Dedifferentiated amniotic fluid mesenchymal stem cell (primary cell): ENCODE data around the gene CD37.
"Not testable (repeated sequence)": the region's sequence is repeated elsewhere in the genome, so short reads cannot be mapped to it uniquely, and the experiment has no call there.

Experiments used
- DNase-seq: peaks from one replicate; pipeline ENCODE4 v3.0.0-alpha.2; 2016; ENCODE audit errors: extremely low spot score

Gene CD37, protein sequence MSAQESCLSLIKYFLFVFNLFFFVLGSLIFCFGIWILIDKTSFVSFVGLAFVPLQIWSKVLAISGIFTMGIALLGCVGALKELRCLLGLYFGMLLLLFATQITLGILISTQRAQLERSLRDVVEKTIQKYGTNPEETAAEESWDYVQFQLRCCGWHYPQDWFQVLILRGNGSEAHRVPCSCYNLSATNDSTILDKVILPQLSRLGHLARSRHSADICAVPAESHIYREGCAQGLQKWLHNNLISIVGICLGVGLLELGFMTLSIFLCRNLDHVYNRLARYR

DNA sequence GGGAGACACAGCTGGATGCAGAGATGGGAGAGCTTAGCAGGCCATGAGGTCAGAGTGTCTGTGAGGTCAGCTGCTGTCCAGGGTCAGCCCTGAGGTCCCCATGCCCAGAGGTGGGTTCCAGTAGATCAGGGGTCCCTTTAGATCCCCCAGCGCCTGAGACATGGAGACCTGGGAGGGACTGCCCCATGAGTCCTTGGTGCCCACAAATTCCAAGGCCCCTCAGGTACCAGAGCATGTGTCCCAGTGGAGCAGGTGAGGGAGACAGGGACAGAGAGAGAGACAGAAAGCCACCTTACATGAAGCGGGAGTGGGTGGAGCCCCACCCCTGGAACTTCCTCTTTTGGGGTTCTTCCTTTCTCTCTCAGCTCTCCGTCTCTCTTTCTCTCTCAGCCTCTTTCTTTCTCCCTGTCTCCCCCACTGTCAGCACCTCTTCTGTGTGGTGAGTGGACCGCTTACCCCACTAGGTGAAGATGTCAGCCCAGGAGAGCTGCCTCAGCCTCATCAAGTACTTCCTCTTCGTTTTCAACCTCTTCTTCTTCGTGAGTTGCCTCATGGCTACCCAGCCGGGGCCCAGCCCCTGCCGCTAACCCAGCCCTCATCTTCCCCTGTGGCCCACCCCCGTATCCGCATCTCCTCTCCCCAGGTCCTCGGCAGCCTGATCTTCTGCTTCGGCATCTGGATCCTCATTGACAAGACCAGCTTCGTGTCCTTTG is at the start of gene CD37:
TSS of gene CD37 (plus strand) at position 336 of the 713 bp plus-strand sequence. CDS start at position 471, 135 bp downstream.
- DNase-seq: no peak

DNA sequence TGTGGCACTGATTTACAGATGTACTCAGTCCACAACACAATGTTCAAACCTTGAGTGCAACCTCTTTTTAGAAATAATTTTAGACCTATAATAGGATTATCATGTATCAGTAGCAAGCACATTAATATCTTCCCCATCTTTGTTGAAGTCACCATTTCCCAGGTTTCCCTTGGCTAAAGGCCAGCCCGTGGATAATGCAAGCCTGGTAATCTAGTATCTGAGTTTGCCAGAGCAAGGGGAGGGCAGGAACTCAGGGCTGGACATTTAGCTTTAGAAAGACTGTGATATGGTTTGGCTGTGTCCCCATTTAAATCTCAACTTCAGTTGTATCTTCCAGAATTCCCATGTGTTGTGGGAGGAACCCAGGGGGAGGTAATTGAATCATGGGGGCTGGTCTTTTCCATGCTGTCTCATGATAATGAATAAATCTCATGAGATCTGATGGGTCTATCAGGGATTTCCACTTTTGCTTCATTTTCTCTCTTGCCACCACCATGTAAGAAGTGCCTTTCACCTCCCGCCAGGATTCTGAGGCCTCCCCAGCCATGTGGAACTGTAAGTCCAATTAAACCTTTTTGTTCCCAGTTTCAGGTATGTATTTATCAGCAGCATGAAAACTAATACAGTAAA is 48.0 kb upstream of the CD37 start:
- no peak for DNase-seq

DNA sequence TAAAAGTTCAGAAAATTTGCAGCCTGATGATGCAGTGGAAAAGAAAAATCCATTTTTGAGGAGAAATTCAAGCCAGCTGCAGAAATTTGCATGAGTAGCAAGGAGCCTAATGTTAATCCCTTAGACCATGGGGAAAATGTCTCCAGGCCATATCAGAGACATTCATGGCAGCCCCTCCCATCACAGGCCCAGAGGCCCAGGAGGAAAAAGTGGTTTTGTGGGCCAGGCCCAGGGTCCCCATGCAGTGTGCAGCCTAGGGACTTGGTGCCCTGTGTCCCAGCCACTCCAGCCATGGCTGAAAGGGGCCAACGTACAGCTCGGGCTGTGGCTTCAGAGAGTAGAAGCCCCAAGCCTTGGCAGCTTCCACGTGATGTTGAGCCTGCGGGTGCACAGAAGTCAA is 47.0 kb upstream of the CD37 start:
- DNase-seq: not testable (repeated sequence)

DNA sequence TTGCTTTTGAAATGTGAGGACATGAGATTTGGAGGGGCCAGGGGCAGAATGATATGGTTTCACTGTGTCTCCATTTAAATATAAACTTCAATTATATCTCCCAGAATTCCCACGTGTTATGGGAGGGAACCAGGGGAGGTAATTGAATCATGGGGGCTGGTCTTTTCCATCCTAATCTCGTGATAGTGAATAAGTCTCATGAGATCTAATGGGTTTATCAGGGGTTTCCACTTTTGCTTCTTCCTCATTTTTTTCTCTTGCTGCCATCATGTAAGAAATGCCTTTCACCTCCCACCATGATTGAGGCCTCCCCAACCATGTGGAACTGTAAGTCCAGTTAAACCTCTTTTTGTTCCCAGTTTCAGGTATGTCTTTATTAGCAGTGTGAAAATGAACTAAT is 45.9 kb upstream of the CD37 start:
- DNase-seq: not testable (repeated sequence)

DNA sequence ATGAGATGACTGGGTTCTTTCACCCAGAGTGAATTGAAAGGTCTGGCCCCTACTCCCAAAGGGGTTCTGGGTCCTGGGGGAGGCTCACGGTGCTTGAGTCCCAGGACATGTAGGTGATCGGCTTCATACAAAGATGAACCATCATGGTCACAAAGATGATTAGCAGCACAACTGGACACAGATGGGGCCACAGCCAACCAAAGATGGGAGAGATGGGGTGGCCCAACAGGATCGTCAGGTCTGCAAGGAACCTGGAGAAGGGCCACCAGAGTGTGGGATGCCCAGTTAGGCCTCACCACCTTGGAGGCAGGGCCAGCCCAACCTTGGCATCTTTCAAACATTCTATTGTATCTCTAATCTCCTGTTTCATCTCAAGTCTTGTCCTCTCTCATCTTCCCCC is 44.7 kb upstream of the CD37 start:
- DNase-seq: no peak

GRCh38 chr19:49294401-49294800 is 40.8 kb upstream of the CD37 start:
- no peak for DNase-seq

DNA sequence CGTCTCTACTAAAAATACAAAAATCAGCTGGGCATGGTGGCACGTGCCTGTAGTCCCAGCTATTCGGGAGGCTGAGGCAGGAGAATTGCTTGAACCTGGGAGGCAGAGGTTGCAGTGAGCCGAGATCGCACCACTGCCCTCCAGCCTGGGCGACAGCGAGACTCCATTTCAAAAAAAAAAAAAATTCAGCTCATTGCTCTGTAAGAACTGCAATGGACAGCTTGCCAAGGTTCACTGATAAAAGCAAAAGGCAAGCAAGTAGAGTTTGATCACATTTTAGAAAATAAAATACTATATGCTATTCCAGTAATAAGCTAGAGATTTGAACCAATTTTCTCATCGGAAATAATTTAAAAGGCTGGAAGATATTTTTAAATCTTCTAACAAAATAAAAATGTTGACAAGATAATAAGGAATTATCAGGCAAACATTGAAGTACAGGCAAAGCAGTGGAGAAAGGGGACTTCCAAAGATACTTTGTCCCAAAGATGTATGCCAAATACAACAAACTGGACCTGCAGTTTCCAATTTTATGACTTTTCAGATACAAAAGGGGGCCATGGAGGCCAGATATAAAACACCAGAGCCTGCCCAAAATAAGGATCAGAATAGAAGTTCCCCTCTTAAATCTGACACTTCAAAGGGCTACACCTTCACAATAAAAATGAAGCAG is 39.9 kb upstream of the CD37 start:
- no peak for DNase-seq

- DNase-seq: no peak
Measured at GRCh38 chr19:49297403-49297802, 37.8 kb upstream of the CD37 start.

GRCh38 chr19:49298653-49299052 is 36.6 kb upstream of the CD37 start:
- not testable (repeated sequence) for DNase-seq

GRCh38 chr19:49301165-49301865 is 33.9 kb upstream of the CD37 start:
- no peak for DNase-seq

DNA sequence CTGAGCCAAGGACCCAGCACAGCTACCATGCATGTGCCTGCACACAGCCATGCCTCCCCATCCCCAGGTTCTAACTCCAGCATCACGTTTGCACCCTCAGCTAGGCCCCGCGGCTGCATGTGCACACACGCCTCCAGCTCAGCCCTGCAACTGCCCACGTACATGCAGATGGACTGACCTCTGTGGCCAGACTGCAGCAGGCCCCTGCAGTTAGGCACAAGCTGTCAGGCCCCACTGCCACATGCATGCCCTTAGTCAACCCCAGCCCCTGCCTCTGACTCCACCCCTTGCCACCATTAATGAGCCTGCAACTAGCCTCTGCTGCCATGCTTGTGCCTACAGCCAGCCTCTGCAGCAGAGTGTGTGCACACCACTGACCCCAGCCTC is 33.3 kb upstream of the CD37 start:
- no peak for DNase-seq

GRCh38 chr19:49306734-49307133 is 28.5 kb upstream of the CD37 start:
- DNase-seq: not testable (repeated sequence)

DNA sequence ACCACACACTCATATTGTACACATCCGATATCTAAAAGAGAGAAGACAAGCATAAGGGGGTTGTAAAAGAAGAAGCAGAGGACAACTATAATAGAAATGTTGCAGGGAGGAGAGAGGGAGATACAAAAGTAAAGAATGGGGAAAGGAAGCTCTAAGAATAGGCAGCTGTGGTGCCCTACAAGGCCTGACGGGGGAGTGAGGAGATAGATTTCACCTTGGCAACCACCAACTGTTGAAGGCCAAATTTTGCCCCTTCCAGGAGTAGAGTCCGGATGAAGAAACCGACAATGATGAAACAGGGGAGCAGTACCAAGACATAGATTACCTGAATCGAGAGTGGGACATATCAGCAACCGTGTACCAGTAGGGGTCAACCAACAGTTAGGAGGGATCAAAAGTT is 26.1 kb upstream of the CD37 start:
- DNase-seq: no peak

DNA sequence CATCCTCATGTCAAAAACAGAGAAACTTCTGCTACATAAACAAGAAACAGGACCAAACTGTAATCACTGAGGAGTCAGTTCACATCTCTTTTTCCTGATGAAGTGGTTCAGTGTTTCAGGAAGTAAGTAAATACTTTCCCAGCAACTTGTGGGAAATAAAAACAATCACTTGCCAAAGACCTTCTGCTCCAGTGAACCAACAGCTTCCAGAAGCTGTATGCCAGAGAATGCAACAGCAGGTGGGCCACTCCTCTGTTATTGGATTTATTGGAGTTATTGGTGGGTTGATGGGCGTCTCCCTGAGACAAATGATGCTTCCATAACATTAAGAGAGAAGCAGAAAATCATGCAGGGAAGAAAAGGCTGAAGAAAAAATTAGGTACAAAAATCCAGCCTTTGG is 20.1 kb upstream of the CD37 start:
- no peak for DNase-seq

DNA sequence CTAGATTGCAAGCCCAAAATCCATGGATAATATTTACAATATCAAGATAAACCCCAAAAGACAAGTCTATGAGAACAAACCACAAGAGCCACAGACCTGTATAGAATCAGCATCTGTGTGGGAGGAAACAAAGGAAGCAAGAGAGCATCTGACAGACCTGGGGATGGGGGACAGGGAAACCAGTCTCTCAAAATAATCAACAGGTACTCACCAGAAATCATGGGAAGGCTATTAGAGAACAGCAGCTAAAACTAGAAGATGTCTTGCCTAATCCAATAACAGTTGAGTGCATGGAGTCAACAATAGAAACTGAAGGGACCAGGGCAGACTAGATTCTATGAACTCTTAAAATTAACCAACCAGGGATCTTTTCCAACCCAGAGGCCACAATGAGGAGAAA is 18.9 kb upstream of the CD37 start:
- DNase-seq: no peak

DNA sequence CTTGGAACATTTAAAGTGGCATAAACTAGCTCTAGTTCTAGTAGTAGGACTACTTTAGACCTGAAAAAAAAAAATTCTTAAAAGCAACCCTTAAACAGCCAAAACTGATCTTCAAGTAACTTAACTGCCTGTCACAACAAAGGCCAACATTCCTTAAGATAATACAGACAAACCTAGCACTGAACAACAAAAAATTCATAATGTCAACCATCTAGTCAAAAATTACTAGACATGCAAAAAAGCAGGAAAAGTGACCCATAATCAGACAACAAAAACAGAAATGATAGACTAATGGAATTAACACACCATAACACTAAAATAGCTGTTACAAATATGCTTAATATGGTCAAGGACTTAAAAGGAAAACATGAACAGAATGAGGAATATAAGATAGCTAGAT is 16.9 kb upstream of the CD37 start:
- no peak for DNase-seq

DNA sequence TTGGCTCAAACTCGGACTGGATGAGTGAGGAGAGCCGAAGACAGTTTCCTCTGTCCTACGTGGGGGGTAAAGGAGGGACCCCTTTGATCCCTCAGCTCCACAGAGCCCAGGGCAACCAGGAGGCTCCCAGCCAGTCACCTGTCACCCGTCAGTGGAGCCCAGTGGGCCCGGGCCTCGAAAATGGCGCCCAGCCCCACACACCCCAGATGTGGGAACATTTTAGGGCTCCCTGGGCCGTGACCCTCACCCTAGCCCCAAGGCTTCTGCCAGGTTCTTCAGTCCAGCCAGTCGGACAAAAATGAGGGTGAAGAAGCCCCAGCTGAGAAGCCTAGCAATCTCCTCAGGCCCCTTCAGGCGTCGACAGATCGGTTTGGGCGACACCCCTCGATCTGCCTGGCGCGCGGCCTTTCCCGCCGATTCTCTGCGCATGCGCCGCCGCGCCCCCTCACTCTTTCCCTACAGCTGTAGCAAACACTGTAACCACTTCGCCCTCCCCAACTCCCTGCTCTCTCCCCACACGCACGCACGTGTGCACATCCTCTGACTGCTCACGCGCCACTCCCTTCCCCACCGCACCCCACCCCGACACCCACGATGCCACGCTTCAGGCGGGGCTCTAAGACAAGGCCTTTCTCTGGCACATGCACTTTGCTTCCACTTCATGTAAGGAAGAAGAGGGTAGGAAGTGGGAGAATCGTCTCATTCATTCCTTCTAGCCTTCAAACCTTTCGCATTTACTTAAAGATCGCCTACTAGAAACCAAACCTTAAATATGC is 10.2 kb upstream of the CD37 start, which contains the start of gene SLC6A16:
TSS of gene SLC6A16 (minus strand) at position 391 of the 776 bp plus-strand sequence. CDS start 13,844 bp downstream, outside the sequence.
- DNase-seq: no peak

DNA sequence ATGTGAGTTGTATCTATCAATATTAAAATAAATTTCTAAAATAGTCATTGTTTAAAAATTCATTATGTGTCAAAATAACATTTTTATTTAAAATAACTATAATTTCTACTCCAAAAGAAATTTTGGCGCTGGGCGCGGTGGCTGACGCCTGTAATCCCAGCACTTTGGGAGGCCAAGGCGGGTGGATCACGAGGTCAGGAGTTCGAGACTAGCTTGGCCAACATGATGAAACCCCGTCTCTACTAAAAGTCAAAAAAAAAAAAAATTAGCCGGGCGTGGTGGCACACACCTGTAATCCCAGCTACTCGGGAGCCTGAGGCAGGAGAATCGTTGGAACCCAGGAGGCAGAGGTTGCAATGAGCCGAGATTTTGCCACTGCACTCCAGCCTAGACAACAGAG is 9.4 kb upstream of the CD37 start:
- not testable (repeated sequence) for DNase-seq

GRCh38 chr19:49326165-49326704 is 9.0 kb upstream of the CD37 start:
- no peak for DNase-seq

DNA sequence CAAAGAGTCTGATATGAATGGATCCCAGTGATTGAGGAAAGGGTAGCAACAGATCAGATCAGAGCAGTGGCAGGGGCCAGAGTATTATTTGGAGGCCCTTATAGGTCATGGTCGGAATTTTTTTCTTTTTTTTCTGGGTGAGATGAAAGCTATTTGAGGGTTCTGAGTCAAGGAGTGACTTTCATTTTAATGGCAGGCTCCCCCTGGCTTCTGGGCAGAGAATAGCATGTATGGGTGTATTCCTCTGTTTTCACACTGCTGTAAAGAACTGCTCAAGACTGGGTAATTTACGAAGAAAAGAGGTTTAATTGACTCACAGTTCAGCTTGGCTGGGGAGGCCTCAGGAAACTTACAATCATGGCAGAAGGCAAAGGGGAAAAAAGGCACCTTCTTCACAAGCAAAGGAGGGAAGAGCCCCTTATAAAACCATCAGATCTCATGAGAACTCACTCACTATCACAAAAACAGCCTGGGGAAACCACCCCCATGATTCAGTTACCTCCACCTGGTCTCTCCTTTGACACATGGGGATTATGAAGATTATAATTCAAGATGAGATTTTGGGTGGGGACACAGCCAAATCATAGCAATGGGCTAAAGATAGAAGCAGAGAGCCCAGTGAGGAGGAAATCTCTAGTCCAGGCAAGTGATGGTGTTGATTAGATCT is 7.2 kb upstream of the CD37 start:
- DNase-seq: no peak
